B cell (primary cell): ENCODE results near the gene AOPEP.

Experiments
- EZH2 ChIP-seq: IDR thresholded peaks from 2 replicates; pipeline ENCODE4 v1.6.1; 2012; ENCODE audit warnings: borderline replicate concordance, low read depth, mild to moderate bottlenecking, moderate library complexity, low read length; ENCODE audit not compliant: insufficient read depth, poor library complexity, severe bottlenecking
- TF ChIP-seq, protein P1 (sequence below): fragments of 200-600 bp; IDR thresholded peaks from one replicate; pipeline ENCODE4 v1.8.0; 2022; ENCODE audit warnings: antibody characterized with exemption, mild to moderate bottlenecking

DNA sequence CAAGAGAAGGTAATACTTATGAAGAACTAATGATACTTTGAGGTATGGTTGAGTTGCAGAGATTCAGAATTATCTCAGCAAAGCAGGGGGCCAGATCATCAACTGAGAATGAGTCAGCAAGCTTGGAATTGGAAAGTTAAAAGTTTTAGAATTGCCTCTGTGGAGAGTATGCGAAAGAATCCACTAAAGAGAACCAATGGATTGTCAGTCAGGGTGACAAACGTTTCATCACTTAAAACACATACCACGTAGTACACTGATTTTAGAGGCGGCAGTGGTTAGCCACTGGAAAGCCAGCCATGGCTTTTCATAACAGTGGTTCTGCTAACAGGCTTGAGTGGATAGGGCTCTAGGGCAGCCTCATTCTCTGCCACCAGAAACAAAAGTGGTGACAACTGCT lies 30.7 kb downstream of the AOPEP start:
- TF ChIP-seq, protein P1, sequence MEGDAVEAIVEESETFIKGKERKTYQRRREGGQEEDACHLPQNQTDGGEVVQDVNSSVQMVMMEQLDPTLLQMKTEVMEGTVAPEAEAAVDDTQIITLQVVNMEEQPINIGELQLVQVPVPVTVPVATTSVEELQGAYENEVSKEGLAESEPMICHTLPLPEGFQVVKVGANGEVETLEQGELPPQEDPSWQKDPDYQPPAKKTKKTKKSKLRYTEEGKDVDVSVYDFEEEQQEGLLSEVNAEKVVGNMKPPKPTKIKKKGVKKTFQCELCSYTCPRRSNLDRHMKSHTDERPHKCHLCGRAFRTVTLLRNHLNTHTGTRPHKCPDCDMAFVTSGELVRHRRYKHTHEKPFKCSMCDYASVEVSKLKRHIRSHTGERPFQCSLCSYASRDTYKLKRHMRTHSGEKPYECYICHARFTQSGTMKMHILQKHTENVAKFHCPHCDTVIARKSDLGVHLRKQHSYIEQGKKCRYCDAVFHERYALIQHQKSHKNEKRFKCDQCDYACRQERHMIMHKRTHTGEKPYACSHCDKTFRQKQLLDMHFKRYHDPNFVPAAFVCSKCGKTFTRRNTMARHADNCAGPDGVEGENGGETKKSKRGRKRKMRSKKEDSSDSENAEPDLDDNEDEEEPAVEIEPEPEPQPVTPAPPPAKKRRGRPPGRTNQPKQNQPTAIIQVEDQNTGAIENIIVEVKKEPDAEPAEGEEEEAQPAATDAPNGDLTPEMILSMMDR = no peak
- no peak for TF ChIP-seq EZH2
